NCI-H226 (cell line): ENCODE data around the gene ABR.

Experiments used
- DNase-seq: peaks from one replicate; pipeline ENCODE4 v3.0.0-alpha.2; 2015

The ABR gene

GRCh38 chr17:1041746-1042145, 138.0 kb downstream of the ABR start:
- DNase-seq = no peak

DNA sequence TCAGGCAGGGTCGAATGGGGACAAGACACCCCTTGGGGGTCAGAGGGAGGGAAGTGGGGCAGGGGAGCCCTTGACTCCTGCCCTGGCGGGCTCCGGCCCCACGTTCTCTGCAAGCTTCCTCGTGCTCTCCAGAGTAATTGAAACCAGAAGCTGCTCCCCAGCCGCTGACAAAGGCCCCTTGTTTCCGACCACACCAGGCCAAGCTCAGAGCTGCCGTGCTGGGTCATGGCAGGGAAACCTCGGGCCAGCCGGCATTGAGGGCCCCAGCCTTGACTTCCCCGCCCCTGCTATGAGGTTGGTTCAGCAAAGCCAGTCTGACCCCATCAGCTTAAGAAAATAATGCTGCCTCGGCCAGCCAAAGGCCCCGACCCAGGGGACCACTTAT, 139.6 kb downstream of the ABR start:
- no peak for DNase-seq

- no peak for DNase-seq
These were observed 140.1 kb downstream of the ABR start for GRCh38 chr17:1039511-1040215.

DNA sequence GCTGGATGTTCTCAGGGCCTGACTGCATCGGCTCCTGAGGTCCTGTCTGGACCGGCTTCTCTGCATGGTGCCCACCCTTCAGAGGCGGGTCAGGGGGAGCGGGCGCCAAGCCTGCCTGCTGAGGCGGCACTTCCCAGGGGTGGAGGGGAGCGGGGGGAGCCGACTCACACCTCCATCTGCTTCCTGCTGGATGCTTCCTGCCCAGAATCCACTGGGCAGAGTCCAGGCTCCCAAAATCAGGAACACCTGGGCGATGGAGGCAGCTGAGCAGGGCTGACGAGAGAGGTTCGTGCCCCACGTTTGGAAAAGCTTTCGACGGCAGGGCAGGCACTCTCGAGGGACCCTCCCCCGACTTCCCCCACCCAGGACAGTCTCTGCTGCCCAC, 140.7 kb downstream of the ABR start:
- DNase-seq = no peak

DNA sequence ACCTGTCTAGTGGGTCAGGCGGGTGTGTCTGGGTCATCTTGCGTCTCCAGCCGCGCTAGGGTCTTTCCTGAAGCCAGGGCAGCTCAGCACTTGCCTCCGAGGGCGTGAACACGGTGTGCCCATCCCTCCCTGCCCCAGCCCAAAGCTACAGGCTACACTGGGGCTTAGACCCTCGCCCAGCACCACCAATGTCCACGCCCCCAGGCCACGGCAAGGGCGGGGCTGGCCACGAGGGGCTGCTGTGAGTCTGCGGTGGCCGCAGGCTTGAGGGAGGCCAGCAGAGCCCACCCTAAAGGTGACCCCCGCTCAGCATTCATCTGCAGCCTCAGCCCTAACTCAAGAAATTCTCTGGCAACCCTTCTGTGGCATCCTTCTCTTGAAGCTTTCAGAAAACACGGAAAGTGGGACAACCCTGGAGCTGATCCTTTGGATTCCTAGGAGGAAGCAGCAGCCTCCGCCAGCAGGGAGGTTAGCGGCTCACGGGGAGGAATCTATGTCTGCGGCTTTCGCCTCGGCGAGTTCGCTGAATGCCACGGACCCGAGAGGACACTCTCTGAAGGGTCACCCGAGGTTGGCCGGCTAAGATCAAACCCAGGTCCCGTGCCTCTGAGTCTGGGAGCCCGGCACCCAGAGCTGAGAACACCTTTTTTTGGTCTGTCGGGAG, 141.2 kb downstream of the ABR start:
- DNase-seq = no peak

GRCh38 chr17:1037238-1037879, 142.4 kb downstream of the ABR start:
- DNase-seq = no peak

DNA sequence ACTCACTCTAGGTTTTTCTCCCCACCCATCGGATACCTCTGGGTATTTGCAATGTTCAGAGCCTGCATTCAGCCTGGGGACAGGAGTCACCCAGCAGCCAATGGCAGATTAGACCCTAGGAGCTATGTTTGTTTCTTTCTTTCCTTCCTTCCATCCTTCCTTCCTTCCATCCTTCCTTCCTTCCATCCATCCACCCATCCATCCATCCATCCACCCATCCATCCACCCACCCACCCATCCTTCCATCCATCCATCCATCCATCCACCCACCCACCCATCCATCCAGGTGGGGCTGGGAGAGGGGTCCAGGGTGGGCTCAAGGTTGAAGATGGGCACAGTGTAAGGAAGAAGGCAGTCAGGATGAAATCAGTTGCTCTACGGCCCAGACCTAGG, 142.9 kb downstream of the ABR start:
- no peak for DNase-seq

GRCh38 chr17:1036171-1036844, 143.5 kb downstream of the ABR start:
- DNase-seq = no peak

DNA sequence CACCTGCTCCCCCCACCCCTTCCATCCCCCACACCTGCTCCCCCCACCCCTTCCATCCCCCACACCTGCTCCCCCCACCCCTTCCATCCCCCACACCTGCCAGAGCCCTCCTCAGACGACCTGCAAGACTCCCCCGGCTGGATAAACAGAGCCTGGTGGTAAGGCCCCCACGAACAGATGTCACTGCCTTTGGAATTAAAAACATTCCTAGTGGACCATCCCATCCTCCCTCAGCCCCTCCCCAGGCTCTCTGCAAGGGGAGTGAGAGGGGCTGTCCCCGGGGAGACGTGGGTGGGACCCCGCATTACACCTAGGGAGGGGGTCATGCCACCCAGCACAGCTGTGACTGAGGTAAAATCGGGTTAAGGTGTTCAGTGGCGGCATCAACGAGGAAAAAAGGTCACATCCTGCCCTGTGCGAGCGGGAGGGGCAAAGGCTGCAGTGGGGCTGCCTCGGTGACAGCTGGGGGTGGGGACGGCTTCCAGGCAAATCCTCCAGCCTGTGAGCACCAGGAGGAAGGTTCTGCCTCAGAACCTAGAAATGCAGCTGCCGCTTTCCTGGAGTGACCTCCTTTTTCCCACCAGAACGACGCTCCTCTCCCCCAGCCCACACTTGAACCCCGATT, 144.1 kb downstream of the ABR start:
- no peak for DNase-seq

DNA sequence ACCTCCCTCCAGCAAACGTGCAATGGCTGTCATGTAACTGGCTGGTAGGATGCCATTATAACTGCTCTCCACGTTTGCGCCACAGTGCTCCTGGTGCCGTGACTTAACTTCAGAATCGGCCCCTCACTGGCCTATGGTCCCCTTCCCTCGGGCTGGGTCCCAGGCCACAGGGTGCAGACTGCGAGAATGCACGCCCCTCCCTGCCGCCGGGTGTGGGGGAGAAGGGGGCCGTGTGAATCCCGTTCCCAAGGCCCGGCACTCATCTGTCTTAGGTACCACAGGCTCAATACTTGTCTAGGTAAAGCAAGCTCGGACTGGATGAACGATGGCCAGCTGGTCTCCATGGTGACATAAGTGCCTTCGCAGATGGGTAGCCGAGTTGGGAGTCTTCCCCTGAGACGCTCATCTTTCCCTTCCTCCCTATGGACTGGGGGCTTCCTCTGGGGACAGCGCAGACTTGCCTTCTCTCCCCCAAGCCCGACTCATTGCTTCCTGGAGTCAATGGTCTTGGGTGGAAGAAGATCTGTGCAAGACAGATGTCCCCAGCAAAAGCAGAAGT, 145.1 kb downstream of the ABR start:
- DNase-seq = no peak

GRCh38 chr17:1033503-1033902, 146.3 kb downstream of the ABR start:
- DNase-seq = no peak

DNA sequence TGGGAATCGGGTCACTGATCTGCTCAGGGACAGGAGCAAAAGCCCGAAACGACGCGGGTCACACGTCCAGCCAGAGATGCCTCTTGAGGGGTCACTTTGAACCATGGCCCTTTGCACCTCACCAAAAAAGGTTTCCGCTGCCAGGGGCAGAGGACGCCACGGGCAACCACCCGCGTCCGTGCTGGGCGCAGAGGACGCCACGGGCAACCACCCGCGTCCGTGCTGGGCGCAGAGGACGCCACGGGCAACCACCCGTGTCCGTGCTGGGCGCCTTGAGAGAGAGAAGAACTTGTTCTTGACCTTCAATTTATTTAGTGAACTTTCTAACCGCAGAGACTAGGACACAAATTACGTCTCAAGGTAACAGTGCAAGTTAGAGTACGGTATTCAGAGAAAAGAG, 147.4 kb downstream of the ABR start:
- DNase-seq = no peak

- DNase-seq = no peak
These were observed 148.1 kb downstream of the ABR start for GRCh38 chr17:1031711-1032110.

- DNase-seq = no peak
These were observed 148.9 kb downstream of the ABR start for GRCh38 chr17:1030684-1031532.

DNA sequence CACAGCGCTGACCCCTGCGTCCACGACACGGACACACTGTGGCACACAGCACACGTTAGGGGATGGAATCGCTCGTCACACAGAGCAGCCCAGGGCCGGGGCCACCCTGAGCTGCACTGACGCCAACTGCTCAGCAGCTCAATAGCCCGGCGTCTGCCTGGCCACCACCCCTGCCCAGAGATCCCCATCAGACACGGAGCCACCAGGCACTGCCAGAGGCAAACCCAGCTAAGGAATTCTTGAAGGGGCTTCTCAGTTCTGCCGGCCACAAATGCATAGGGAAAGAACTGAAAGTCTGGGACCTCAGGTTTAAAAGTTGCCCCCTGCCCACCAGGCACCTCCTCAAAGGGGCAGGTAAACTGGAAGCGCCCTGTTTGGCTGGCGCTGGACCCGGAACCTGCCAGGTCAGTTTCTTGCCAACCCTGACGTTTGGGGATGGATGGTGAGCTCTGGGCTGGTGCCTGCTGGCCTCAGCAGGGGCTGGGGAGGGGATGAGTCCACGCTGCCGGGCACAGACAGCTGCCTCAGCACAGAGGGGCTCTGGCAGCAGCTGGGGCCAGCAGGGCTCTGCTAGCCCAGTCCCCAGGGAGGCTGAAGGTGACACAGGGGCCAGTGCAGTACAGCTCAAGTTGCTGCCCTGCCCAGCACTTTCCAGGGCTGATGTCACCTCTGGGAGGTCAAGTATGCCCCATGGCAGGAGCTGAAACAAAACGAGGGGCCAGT, 149.7 kb downstream of the ABR start:
- DNase-seq = no peak

DNA sequence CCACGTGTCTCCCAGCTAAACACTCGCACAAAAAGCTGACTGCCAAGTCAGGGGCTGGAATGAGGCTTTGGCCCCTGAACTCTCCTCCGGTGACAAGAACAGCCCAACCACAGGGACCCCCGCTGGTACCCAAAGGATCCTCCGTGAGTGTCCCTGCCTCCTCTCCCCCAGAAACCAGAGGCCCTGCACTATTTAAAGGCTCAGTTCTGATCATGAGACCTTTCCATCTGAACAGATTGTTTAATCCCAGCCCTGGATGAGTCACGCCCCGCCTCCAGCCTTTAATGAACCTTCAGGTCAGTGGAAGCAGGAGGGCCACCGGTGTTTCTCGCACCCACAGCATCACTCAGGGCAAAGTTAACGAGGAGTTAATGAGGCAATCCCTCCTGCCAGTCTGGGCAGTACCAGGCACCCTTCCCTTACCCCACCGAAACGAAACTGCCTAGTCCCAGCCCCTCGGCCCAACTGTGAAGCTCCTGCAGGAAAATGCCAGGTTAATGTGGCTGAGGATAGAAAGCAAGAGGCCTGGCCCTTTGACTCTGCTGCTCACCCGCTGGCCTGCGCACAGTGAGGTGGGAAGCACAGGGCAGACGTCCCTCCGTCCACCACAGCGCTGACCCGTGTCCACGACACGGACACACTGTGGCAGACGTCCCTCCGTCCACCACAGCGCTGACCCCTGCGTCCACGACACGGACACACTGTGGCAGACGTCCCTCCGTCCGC, 150.4 kb downstream of the ABR start:
- no peak for DNase-seq

- DNase-seq = no peak
These were observed 152.7 kb downstream of the ABR start for GRCh38 chr17:1027044-1027443.

GRCh38 chr17:1026599-1026975, 153.2 kb downstream of the ABR start:
- no peak for DNase-seq

- no peak for DNase-seq
These were observed 153.8 kb downstream of the ABR start for GRCh38 chr17:1025733-1026598.

- no peak for DNase-seq
These were observed 155.7 kb downstream of the ABR start for GRCh38 chr17:1024076-1024475.
